MG63 (cell line): Measurements from ENCODE around the gene CCDC120. TPM values are rescaled to one million over a fixed set of nuclear protein-coding genes. Genes with fewer than 3 reads are reported as not detected.

Experiments used
- DNase-seq: peaks from one replicate; pipeline ENCODE4 v3.0.0-alpha.2; 2020
- H3K27me3 ChIP-seq: fragments of 250-450 bp; sonication (Bioruptor Pico); 2 replicates; pipeline ENCODE4 v1.5.1; 2020; ENCODE audit warnings: mild to moderate bottlenecking, moderate library complexity
- H3K36me3 ChIP-seq: fragments of 250-450 bp; sonication (Bioruptor Pico); 2 replicates; pipeline ENCODE4 v1.5.1; 2020; ENCODE audit warnings: mild to moderate bottlenecking, moderate library complexity
- H3K4me3 ChIP-seq: fragments of 250-450 bp; sonication (Bioruptor Pico); 2 replicates; pipeline ENCODE4 v1.5.1; 2020; ENCODE audit warnings: mild to moderate bottlenecking, moderate library complexity
- H3K9me3 ChIP-seq: fragments of 250-450 bp; sonication (Bioruptor Pico); 2 replicates; pipeline ENCODE4 v1.5.1; 2020; ENCODE audit warnings: mild to moderate bottlenecking, moderate library complexity
- total RNA-seq: library from RNA; depleted of rRNA; stranded (reverse); fragments of >200 nt; shearing (Covaris generic); gene quantifications from 2 replicates; pipeline ENCODE4 v1.2.3, GENCODE V29; 2014; ENCODE audit warnings: low replicate concordance; rRNA removed

The CCDC120 gene
- total RNA-seq, 1 experiment from 2014 or later = 0.59 TPM

GRCh38 chrX:49111791-49112190 lies 53.0 kb downstream of the CCDC120 start:
- Histone ChIP-seq H3K9me3 (no peaks in the 10 kb centered on the region), H3K4me3 (no peak overlapping the region), H3K36me3 (no peaks in the 10 kb centered on the region; the same call in 1 of the 2 replicates), H3K27me3 (no peaks in the 10 kb centered on the region)
- DNase-seq = no peak

- no peaks in the 10 kb centered on the region; the same call in 1 of the 2 replicates for H3K36me3 ChIP-seq
- H3K4me3 ChIP-seq = no peak overlapping the region
- no peaks in the 10 kb centered on the region for H3K27me3 ChIP-seq
- H3K9me3 ChIP-seq = no peaks in the 10 kb centered on the region
- DNase-seq = no peak
Measured at GRCh38 chrX:49116076-49116475, 57.3 kb downstream of the CCDC120 start.

GRCh38 chrX:49116716-49117115 lies 57.9 kb downstream of the CCDC120 start:
- H3K36me3 ChIP-seq = no peaks in the 10 kb centered on the region; the same call in 1 of the 2 replicates
- no peaks in the 10 kb centered on the region for H3K27me3 ChIP-seq
- H3K9me3 ChIP-seq = no peaks in the 10 kb centered on the region
- DNase-seq = no peak
- H3K4me3 ChIP-seq = no peak overlapping the region

GRCh38 chrX:49117581-49117980 lies 58.8 kb downstream of the CCDC120 start:
- no peaks in the 10 kb centered on the region for H3K27me3 ChIP-seq
- H3K9me3 ChIP-seq = no peaks in the 10 kb centered on the region
- no peaks in the 10 kb centered on the region; the same call in 1 of the 2 replicates for H3K36me3 ChIP-seq
- DNase-seq = no peak
- H3K4me3 ChIP-seq = no peak overlapping the region

Other genes starting within 250 kb of the CCDC120 start
- gene ERAS, start 232.5 kb upstream of the CCDC120 start, total RNA-seq = not detected in 2 replicates
- 0.72 and 6.1 TPM in 2 replicates for gene PCSK1N, start 223.4 kb upstream of the CCDC120 start, total RNA-seq
- gene TIMM17B, start 161.2 kb upstream of the CCDC120 start, total RNA-seq = 74.1 and 76.5 TPM in 2 replicates
- gene PQBP1, start 161.1 kb upstream of the CCDC120 start, total RNA-seq = 117 and 168 TPM in 2 replicates
- gene SLC35A2, start 147.4 kb upstream of the CCDC120 start, total RNA-seq = 16.6 and 25.9 TPM in 2 replicates
- 1.6 and 1.9 TPM in 2 replicates for gene PIM2, start 140.0 kb upstream of the CCDC120 start, total RNA-seq
- gene OTUD5, start 101.4 kb upstream of the CCDC120 start, total RNA-seq = 21.9 and 27.4 TPM in 2 replicates
- 0.23 TPM in 1 of 2 replicates, not detected in the other for gene KCND1, start 87.2 kb upstream of the CCDC120 start, total RNA-seq
- 15.7 and 20.3 TPM in 2 replicates for gene GRIPAP1, start 56.7 kb upstream of the CCDC120 start, total RNA-seq
- gene TFE3, start 15.6 kb upstream of the CCDC120 start, total RNA-seq = 41.4 and 49.3 TPM in 2 replicates
- gene PRAF2, start 15.0 kb downstream of the CCDC120 start, total RNA-seq = 1.9 TPM in 1 of 2 replicates, not detected in the other
- 35.9 and 43.1 TPM in 2 replicates for gene WDR45, start 20.9 kb downstream of the CCDC120 start, total RNA-seq
- gene GPKOW, start 64.7 kb downstream of the CCDC120 start, total RNA-seq = 30.1 and 38.4 TPM in 2 replicates
- 1.1 and 3.2 TPM in 2 replicates for gene MAGIX, start 103.8 kb downstream of the CCDC120 start, total RNA-seq
- 114 and 139 TPM in 2 replicates for gene PLP2, start 112.9 kb downstream of the CCDC120 start, total RNA-seq
- 1.2 and 8.3 TPM in 2 replicates for gene PRICKLE3, start 127.4 kb downstream of the CCDC120 start, total RNA-seq
- gene SYP, start 141.2 kb downstream of the CCDC120 start, total RNA-seq = 0.17 and 0.63 TPM in 2 replicates
- gene CACNA1F, start 174.3 kb downstream of the CCDC120 start, total RNA-seq = not detected in 2 replicates
- 21.2 and 35.2 TPM in 2 replicates for gene CCDC22, start 176.5 kb downstream of the CCDC120 start, total RNA-seq
- not detected in 2 replicates for gene FOXP3, start 205.7 kb downstream of the CCDC120 start, total RNA-seq
- 3.2 and 7.6 TPM in 2 replicates for gene PPP1R3F, start 210.8 kb downstream of the CCDC120 start, total RNA-seq
- not detected in 2 replicates for gene GAGE10, start 244.6 kb downstream of the CCDC120 start, total RNA-seq